ENCODE results near the gene DEFB121.
"Not testable (repeated sequence)": the region's sequence is repeated elsewhere in the genome, so short reads cannot be mapped to it uniquely, and the experiment has no call there.

DEFB121 gene, protein sequence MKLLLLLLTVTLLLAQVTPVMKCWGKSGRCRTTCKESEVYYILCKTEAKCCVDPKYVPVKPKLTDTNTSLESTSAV

DNA sequence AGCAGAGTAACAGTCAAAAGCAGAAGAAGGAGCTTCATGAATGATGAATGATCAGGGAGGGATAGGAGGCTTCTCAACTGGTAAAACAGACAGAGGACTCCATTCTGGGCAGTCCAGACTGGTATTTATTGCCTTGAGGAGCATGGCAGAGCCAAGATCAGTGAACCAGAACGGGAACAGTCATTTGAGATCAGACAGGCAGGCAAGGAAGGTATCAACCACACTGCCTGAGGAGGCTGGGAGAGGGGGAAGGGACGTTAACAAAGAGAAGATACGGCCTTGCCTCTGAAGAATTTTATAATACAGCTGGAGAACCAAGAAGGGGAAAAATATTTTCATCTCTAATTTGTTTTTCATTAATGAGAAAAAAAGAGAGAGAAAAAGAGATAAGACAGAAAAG, at the start of gene DEFB121:
TSS of gene DEFB121 (minus strand) at position 101 of the 400 bp plus-strand sequence. CDS start at position 38, 63 bp downstream.
- no peak for DNase-seq (ENCODE audit: low spot score)

DNA sequence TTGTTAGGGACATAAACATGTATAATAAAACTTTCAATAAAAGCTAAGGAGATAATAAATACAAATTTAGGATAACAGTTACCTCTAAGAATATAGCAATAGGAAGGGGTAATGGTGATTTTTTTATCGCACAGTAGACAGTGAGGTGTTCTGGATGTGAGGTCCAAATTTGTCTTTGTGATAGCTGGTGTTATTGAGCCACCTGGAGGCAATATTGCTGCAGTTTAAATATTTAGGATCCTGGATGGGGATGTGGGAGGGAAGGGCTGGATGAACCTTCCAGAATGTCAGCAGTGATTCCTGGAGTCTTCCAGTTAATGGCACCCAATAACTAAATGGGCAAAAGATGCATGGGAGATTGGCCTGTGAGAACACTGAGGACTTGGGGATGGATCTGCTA, 48.3 kb upstream of the DEFB121 start:
- DNase-seq (ENCODE audit: low spot score), result no peak

DNA sequence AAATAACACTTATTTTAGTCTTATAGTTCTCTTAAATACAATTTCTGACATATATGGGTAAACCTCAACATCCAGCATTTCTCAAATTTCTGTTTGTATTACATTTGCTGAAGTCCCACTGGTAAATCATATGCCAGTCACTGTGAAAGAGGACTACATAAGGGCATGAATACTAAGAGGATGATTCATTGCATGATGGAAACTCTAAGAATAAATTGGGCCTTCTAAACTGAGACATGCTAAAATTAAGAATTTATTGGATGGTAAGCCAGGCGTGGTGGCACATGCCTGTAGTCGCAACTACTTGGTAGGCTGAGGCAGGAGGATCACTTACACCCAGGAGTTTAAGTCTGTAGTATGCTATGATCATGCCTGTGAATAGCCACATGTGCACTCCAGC, 46.6 kb upstream of the DEFB121 start:
- DNase-seq (ENCODE audit: low spot score), result no peak

DNA sequence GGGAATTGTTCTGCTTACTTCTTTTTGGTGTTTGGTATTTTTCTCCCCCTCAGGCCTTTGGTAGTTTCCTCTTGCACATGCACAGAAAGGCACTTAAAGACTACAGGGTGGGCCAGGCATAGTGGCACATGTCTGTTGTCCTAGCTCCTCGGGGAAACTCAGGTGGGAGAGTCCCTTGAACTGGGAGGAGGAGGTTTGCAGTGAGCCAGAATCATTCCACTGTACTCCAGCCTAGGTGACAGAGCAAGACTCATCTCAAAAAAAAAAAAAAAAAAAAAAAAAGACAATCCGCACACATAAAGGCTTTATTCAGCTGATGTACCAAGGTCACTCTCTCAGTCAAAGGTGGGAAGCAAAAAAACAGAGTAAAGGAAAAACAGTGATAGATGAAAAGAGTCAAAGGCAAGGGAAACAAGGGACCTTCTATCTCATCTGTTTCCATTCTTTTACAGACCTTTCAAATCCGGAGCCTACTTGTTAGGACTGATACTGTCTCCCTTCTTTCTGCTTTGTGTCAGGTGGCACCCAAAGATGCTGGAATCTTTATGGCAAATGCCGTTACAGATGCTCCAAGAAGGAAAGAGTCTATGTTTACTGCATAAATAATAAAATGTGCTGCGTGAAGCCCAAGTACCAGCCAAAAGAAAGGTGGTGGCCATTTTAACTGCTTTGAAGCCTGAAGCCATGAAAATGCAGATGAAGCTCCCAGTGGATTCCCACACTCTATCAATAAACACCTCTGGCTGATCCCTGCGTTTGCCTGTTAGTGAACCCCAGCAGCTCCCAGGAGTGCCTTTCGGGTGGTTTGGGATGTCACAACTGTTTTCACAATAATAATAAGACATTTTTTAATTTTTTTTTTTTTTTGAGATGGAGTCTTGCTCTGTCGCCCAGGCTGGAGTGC, 43.7 kb upstream of the DEFB121 start:
- no peak for DNase-seq (ENCODE audit: low spot score)

DNA sequence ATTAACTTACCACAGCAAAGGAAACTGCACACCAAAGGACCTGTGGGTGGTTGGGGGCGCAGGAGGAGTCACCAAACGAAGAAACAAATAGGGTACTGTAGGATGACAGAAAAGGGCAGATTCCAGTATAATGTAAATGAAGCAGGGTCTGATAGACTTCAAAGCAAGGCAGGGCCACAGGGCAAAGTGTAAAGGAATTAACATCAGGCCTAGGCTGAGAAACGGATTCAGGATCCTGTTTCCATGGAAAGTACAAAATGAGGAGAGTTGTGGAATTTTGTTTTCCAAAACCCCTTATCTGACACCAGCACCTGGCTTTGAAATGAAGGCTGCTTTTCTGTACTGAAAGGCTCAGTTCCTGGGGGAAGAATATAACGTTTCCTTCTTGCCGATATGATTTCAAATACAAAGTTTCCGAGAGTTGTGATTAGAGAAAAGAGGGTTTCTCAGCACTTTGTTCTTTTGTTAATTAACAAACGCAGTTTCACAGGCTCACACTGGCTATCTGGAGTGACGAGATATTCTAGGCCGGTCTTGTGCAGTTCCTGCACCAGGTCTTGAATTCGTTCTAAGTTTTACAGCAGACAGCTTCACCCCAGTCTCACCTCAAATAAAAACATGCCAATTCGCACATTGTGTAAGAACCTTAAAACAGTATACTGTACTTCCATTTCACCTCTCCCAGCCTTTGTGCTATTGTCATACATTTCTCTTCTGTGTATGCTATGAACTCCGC, 40.2 kb upstream of the DEFB121 start:
- no peak for DNase-seq (ENCODE audit: low spot score)

DNA sequence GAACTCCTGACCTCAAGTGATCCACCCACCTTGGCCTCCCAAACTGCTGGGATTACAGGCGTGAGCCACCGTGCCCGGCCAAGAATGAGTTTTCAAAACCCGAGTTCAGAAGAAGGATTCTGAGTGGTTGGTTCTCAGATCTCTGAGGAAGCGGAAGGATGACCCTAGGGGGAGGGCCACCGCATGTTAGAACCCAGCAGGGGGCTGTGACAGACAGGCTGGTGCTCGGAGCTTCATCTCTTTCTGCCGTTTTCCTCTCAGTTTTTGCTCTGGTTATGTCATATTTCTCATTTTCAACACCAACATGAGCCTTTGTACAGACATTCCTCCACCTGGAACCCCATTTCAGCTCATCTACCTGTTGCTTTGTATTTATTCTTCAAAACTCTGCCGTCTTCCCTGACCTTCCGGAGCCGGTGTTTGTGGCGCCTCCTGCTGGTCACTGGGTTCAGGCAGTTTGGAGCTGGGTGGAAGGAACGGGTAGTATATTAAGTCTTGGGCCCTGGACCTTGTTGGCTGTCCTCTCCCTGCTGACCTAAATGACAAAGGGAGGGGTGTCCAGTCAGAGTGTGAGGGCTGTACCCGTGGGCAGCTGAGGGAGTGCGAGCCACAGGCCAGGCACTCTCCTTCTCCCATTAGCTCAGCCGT, 34.1 kb upstream of the DEFB121 start, which contains the start of gene DEFB123:
TSS of gene DEFB123 (plus strand) at position 621 of the 648 bp plus-strand sequence. CDS start 67 bp downstream, outside the sequence.
- DNase-seq (ENCODE audit: low spot score), result no peak

DNA sequence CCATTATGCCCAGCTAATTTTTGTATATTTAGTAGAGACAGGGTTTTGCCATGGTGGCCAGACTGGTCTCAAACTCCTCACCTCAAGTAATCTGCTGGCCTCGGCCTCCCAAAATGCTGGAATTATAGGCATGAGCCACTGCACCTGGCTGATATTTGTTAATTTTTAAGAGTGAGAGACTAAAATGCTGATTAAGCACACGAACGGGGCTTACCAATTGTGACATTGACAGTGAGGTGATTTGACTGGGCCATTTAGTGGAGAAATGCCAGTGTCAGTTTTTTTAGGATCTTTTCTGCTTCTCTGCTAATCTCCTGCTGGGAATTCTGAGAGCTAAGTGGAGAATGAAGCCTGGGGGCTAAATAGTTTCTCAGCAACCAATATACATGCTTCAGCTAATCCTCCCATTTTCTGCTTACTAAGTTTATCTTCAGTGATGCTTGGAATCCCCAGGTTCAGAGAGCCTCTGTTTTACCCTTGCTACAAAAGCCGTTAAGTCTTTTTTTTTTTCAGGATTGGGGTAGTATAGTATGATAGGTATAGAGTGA, 24.6 kb upstream of the DEFB121 start:
- no peak for DNase-seq (ENCODE audit: low spot score)

DNA sequence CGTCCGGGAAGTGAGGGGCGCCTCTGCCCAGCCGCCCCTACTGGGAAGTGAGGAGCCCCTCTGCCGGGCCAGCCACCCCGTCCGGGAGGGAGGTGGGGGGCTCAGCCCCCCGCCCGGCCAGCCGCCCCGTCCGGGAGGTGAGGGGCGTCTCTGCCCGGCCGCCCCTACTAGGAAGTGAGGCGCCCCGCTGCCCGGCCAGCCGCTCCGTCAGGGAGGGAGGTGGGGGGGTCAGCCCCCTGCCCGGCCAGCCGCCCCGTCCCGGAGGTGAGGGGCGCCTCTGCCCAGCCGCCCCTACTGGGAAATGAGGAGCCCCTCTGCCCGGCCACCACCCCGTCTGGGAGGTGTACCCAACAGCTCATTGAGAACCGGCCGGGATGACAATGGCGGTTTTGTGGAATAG, 21.6 kb upstream of the DEFB121 start:
- not testable (repeated sequence) for DNase-seq (ENCODE audit: low spot score)

DNA sequence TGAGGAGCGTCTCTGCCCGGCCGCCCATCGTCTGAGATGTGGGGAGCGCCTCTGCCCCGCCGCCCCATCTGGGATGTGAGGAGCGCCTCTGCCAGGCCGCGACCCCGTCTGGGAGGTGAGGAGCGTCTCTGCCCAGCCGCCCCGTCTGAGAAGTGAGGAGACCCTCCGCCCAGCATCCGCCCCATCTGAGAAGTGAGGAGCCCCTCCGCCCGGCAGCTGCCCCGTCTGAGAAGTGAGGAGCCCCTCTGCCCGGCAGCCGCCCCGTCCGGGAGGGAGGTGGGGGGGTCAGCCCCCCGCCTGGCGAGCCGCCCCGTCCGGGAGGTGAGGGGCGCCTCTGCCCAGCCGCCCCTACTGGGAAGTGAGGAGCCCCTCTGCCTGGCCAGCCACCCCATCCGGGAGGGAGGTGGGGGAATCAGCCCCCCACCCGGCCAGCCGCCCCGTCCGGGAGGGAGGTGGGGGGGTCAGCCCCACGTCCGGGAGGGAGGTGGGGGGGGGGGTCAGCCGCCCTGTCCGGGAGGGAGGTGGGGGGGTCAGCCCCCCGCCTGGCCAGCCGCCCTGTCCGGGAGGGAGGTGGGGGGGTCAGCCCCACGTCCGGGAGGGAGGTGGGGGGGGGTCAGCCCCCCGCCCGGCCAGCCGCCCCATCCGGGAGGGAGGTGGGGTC, 21.0 kb upstream of the DEFB121 start:
- not testable (repeated sequence) for DNase-seq (ENCODE audit: low spot score)

DNA sequence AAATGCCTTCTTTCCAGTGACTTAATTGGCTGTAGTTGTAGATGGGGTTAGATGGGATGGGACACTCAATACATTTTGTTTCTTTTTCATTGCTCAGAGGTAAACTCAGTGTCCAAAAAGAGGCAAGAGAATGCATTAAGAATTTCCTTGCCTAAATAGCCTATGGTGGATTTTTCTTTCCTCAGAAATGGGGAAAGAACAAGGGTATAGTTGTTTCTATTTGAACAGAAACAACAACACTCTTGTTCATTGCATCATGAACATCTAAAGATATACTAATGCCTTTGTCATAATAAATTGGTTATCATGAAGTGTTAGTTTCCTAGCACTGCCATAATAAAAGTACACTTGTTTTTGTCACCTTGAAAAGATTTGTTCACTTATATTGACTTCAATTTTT, 19.8 kb upstream of the DEFB121 start:
- DNase-seq (ENCODE audit: low spot score), result no peak

DNA sequence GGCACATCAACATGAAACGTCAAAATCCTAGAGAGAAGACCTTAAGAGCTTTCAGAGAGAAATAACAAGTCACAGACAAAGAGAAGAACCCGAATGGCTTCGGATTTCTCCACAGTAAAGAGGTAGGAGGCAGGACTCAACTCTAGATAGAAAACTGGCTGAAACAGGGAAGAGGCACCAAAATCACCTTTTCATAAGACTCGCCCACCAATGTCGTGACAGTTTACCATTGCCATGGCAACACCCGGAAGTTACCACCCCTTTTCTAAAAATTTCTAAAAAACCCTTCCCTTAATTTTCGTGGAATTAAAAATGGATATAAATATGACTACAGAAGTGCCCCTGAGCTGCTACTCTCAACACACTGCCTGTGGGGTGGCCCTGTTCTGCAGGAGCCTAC, 12.3 kb upstream of the DEFB121 start:
- no peak for DNase-seq (ENCODE audit: low spot score)

DNA sequence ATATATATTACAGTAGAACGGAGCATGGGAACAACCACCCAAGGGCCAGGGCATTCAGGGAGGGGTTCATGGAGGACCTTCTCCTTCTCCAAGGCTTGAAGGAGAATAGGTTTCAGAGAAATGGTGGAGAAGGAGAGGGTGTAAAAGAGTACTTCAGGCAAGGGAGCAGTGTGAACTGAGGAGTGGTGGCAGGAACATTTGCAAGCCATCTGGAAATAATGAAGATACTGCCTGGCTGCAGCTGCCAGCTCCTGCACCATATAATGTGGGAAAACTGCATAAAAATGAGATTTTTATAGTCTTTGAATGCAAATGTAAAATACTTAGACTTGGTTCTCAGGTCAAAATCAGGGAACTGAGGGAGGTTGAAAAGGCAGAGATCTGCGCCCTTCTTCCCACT, 9.6 kb upstream of the DEFB121 start:
- DNase-seq (ENCODE audit: low spot score), result no peak

DNA sequence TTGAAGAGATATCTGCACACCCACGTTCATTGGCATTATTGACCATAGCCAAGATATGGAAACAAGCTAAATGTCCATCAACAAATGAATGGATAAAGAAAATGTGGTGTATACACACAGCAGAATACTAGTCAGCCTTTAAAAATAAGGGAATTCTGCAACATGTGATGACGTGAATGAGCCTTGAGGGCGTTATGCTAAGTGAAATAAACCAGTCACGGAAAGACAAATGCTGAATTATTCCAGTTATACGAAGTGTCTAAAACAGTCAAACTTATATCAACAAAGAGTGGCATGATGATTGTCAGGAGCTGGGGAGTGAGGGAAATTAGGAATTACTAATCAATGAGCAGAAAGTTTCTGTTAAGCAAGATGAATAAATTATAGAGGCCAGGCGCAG, 8.4 kb upstream of the DEFB121 start:
- DNase-seq (ENCODE audit: low spot score), result no peak

DNA sequence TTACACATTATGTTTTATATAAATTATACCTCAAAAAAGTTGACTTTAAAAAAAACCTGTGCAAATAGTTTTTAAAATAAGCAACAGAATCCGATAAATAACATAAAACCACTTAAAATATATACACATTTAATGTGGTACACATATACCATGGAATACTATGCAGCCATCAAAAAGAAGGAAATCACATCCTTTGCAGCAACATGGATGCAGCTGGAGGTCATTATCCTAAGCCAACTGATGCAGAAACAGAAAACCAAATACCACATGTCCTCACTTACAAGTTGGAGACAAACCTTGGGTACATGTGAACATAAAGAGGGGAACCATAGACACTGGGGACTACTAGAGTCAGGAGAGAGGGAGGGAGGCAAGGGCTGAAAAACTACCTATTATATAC, 4.0 kb upstream of the DEFB121 start:
- no peak for DNase-seq (ENCODE audit: low spot score)

DNA sequence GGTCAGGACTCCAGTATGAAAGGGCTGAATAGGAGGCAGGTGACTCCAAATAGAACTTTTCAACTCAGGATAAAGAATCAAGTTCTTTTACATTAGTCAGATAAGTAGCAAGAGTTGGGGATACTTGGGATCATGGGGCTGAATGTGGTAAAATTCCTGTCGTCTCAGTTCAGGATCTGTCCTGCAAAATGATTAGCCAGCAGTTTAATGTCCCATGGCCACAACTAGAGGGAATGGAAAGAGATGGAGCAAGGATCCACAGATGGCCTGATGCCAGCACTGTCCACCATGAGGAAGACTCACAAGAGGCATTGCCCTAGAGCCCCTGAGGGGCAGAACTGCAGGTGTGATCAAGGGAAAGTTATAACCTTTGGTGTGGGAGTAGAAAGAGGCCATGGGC, 2.1 kb downstream of the DEFB121 start:
- DNase-seq (ENCODE audit: low spot score), result no peak

DNA sequence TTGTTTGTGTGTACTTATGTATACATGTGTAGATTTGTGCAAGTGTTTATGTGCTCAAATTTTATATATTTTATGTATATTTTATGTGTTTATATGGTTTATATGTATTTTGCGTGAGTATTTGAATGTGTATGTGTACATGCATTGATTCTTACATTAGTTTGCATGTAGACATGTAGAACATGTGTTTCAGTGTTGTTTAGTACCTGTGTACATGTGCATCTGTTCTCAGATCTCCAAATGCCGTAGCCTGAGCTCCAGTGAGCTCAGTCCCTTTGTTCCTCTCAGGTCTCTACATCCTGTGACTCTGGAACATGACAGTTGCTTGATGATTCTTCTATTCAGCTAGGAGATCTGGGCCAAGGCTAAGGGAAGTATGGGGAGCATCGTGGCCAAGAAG, 11.1 kb downstream of the DEFB121 start:
- no peak for DNase-seq (ENCODE audit: low spot score)

DNA sequence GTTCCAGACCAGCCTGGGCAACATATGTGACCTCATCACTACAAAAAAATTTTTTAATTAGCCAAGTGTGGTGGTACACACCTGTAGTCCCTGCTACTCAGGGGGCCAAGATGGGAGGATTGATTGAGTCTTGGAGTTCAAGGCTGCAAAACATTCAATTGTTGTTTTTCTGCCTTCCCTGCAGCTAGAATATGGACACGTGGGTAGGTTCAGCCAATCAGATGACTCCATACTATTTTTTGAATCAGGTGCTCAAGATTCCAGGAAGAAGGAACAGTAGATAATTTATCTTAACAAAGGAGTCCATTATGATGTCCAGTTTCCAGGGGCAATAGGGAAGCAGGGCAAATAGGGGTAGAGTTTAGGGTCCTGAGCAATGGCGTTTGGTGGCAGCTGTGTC, 13.2 kb downstream of the DEFB121 start:
- DNase-seq (ENCODE audit: low spot score), result no peak

DNA sequence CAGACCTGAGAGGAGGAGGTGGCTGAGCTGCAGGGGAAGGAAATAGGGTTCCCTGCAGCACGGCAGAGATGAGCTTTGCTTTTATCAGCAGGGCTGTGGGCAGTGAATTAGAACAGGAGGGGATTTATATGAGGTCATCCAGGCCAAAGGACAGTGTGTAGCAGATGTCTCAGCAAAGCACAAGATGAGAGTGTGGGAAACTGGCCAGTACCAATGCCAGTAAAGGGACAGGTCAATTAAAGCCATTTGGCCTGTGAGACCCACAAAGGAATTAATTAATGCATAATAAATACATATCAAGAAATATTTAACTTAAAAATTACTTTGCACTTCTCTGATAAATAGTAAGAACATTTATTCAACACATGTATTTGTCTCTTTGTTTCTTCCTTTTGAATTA, 15.5 kb downstream of the DEFB121 start, which contains the start of gene DEFB119:
TSS of gene DEFB119 (minus strand) at position 101 of the 400 bp plus-strand sequence. CDS start 107 bp downstream, outside the sequence.
- no peak for DNase-seq (ENCODE audit: low spot score)

DNA sequence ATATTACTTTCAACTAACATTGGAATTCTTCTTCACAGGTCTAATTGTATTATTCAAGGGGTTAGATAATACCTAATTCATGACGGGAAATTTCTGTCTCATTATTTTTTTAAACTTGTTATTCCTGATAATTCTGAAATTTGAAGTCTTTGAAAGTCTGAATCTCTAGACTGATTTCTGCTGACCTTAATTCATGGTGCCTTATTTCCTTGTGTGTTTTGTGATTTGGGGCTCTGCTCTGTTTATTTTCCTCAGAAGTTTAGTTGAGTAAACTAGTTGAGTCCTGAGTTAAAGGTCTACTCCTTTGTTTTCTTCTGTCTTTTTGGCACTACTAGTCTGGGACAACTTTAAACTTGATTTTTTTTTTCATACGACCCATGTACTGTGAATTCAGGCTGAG, 31.7 kb downstream of the DEFB121 start:
- no peak for DNase-seq (ENCODE audit: low spot score)

DNA sequence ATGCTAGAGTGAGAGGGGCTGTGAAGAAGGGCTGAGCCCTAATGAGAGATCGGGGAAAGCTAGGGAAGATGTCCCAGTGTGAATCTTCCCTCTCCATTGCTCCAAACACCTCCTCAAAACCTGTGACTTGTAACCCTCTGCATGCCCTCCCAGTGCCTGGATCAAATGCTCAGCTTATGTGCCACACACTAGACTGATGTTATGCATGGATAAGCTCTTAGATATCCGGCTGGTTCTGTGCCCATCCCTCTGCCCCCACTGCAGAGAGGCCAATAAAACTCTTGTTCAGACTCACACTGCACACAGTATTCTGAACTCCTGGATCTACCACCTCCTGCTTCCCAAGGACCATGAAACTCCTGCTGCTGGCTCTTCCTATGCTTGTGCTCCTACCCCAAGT, 37.7 kb downstream of the DEFB121 start, which contains the start of gene DEFB118:
TSS of gene DEFB118 (plus strand) at position 301 of the 400 bp plus-strand sequence. CDS start at position 351, 50 bp downstream.
- DNase-seq (ENCODE audit: low spot score), result no peak

DNA sequence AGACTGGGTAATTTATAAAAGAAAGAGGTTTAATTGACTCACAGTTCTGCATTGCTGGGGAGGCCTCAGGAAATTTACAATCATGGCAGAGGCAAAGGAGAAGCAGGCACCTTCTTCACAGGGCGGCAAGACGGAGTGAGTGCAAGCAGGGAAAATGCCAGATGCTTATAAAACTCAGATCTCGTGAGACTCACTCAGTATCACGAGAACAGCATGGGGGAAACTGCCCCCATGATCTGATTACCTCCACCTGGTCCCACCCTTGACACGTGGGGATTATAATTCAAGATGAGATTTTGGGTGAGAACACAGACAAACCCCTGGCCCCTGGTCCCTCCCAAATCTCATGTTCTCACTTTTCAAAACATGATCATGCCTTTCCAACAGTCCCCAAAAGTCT, 41.7 kb downstream of the DEFB121 start:
- DNase-seq (ENCODE audit: low spot score), result not testable (repeated sequence)
